ENCODE results near the gene FIS1. TPM values are rescaled to one million over a fixed set of nuclear protein-coding genes. Genes with fewer than 3 reads are reported as not detected.
"Not testable (repeated sequence)": the region's sequence is repeated elsewhere in the genome, so short reads cannot be mapped to it uniquely, and the experiment has no call there.

FIS1 gene
- total RNA-seq, 1 donor, result 186 TPM

DNA sequence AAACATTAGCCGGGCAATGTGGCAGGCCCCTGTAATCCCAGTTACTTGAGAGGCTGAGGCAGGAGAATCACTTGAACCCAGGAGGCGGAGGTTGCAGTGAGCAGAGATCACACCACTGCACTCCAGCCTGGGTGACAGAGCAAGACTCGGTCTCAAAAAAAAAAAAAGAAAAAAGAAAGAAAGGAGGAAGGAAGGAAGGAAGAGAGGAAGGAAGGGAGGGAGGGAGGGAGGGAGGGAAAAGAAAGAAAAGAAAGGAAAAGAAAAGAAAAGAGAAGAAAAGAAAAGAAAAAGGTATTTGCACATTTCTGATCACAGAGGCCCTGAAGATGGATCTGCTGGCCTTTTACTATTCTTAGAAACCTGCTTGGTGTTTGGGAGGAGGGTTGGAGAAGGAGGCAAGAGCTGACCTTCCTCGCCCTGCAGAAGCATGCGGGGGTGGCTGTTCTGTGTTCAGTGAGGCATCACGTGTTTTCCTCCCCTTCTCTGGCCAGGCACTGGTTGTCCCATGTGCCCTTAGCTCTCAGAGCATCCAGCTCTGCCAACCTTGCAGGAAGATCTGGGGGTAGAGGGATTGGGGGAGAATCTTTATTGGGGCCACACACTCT is 19.3 kb upstream of the FIS1 start:
- DNase-seq (ENCODE audit: low read depth in 2 of 3, low spot score in 2 of 3), result not testable (repeated sequence)

DNA sequence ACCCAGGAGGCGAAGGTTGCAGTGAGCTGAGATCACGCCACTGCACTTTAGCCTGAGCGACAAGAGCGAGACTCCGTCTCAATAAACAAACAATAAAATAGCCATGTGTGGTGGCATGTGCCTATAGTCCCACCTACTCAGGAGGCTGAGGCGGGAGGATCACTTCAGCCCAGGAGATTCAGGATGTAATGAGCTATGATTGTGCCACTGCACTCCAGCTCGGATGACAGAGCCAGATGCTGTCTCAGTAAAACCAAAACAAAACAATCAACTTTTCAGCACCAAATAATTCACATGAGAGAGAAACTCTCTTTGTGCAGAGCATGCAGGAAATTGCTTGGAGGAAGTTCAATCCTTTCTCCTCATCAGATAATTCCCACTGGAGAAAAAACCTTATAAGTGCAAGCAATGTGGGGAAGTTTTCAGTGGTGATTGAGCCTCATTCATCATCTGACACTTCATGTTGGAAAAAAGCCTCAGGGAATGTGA is 13.4 kb upstream of the FIS1 start:
- no peak for DNase-seq (ENCODE audit: low read depth in 2 of 3, low spot score in 2 of 3)

DNA sequence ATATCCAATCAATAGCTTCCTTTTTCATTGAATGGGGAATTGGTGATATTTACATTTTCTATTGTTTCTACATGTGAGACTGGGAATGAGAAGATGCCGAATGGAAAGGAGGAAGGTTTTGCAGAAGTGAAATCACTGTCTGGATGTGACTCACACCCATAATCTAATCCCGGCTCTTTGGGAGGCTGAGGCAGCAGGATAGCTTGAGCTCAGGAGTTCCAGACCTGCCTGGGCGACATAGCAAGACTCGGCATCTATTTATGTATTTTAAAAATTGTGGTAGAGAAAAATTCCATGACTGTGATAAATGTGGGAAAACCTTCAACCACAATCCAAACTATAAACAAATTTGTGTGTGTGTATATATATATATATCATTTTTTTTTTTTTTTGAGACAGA is 10.9 kb upstream of the FIS1 start:
- no peak for DNase-seq (ENCODE audit: low read depth in 2 of 3, low spot score in 2 of 3)

DNA sequence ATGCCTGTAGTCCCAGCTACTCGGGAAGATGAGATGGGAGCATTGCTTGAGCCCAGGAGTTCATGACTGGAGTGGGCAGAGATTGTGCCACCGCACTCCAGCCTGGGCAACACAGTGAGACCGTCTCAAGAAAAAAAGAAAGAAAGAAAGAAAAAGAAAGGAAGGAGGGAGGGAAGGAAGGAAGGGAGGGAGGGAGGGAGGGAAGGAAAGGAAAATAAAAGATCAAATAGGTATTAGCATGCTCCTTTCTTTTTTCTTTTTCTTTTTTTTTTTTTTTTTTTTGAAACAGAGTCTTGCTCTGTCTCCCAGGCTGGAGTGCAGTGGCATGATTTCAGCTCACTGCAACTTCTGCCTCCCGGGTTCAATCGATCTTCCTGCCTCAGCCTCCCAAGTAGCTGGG is 8.3 kb upstream of the FIS1 start:
- DNase-seq (ENCODE audit: low read depth in 2 of 3, low spot score in 2 of 3), result not testable (repeated sequence)

- DNase-seq (ENCODE audit: low read depth in 2 of 3, low spot score in 2 of 3), result peak; percentile 89 to 99 (median 99)
These were observed 7.2 kb upstream of the FIS1 start for GRCh38 chr7:101251871-101252659.

GRCh38 chr7:101250324-101250723 is 5.4 kb upstream of the FIS1 start:
- no peak for DNase-seq (ENCODE audit: low read depth in 2 of 3, low spot score in 2 of 3)

DNA sequence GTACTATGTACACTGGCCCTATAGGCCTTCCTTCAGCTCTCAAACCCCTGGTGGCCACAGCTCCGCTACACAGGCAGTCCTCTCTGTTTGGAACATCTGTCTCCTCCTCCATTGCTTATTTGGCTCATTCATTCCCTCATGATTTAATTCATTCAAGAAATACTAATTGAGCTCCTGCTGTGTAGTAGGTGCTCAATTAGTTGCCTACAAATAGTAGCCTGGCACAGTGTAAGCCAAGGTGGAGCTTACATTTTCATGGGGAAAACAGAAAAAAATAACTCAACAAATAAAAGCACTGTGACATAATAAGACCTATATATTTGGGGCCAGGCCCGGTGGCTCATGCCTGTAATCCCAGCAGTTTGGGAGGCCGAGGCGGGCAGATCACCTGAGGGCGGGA is 3.4 kb upstream of the FIS1 start:
- no peak for DNase-seq (ENCODE audit: low read depth in 2 of 3, low spot score in 2 of 3)

- DNase-seq (ENCODE audit: low read depth in 2 of 3, low spot score in 2 of 3), result no peak
These were observed 327 bp upstream of the FIS1 start for GRCh38 chr7:101245147-101245668.

- peak in 1 of 3 donors; percentile 83 for DNase-seq (ENCODE audit: low read depth in 2 of 3, low spot score in 2 of 3)
These were observed 1.1 kb downstream of the FIS1 start for GRCh38 chr7:101243646-101244374.

- DNase-seq (ENCODE audit: low read depth in 2 of 3, low spot score in 2 of 3), result peak in 1 of 3 donors; percentile 72
These were observed 3.2 kb downstream of the FIS1 start for GRCh38 chr7:101241443-101242349.

DNA sequence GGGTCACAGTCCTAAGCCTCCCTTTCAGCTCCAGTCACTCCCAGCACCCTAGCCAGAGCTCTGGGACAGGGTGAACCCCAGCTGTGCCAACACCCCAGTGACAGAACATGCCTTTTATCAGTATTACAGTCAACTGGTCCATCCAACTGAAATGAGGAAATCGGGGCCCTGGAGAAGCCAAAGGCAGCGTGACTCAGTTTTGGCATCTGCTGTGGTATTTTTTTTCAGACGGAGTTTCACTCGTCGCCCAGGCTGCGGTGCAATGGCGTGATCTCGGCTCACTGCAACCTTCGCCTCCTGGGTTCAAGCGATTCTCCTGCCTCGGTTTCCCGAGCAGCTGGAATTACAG is 3.9 kb downstream of the FIS1 start:
- no peak for DNase-seq (ENCODE audit: low read depth in 2 of 3, low spot score in 2 of 3)

GRCh38 chr7:101240226-101241014 is 4.5 kb downstream of the FIS1 start:
- DNase-seq (ENCODE audit: low read depth in 2 of 3, low spot score in 2 of 3), result no peak

DNA sequence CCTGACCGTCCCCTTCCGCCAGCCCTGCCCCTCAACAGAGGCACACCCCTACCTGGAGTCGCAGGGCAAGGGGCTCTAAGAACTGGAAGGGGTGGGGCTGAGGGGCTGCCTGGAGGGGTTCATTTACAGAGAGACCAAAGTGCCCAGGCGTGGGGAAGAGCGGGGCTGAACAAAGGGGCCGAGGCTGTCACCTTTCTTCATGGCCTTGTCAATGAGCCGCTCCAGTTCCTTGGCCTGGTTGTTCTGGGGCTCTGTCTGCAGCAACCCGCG is 5.0 kb downstream of the FIS1 start:
- DNase-seq (ENCODE audit: low read depth in 2 of 3, low spot score in 2 of 3), result no peak

DNA sequence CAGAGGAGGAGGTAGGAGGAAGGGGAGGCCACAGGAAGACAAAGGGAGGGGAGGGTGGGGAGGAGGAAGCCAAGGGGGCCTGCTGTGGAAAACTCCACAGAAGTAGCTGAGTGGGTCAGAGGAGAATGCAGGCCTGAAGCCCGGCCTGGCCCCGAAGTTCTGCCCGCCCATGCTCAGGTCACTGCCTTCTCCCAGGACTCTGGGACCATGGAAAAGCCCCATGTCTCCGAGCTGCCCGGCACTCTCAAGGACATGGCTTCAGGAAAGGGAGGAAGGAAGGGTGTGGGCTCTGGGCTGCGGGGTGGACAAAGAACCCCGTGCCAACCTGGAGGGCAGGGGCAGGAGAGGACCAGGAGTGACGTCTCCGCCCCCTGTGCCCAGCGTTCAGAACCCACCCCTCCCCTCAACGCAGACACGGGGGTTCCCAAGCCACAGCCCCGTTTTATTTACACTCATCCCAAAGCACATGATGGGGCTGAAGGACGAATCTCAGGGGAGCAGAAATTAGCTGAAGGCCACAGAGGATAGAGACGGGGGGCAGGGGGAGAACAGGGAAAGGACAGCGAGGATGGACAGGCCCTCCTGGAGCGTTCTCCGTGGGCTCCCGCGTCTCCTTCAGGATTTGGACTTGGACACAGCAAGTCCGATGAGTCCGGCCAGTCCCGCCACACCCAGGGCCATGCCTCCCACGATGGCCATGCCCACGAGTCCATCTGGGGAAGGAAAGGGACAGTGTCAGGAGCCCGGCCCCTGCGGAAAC is 5.5 kb downstream of the FIS1 start:
- DNase-seq (ENCODE audit: low read depth in 2 of 3, low spot score in 2 of 3), result no peak

DNA sequence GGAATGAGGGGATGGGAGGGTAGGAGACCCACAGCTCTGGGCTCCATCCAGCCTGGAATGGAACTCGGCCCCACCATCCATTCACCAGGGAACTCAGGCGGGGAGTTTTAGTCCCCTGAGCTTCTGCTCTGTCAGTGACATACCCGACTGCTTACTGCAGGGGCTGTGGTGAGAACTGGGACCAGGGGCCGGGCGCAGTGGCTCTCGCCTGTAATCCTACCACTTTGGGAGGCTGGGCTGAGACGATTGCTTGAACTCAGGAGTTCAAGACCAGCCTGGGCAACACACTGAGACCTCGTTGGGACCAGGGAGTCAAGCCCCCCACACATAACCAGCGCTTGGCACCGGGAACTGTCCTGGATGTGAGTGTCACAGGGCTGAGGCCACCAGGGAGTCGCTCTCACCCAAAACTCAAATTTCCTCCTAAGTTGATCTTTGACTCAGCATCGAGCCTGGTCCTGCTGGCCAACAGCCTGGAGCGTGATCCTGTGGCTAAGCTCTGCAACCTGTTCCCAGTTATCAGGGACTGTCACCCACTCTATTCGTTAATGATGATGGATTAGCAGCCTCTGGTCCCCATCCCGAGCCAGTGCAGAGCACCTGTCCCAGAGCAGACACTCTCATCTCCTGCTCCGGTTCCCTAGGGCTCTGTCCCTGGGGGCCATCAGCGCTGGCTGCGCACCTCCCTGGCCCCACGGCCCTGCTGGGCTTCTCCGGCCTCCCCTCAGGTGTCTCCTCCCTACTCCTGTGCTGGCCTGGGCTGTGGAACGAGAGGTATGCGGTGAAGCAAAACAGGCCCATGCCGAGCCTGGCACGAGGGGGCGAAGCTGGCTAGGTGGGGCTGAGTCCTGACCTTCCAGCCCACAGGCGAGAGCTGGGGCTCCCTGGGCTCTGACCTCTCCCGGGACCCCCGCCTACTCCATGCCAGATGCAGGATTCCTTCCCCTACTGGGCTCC is 6.4 kb downstream of the FIS1 start:
- no peak for DNase-seq (ENCODE audit: low read depth in 2 of 3, low spot score in 2 of 3)

- peak in 2 of 3 donors; percentile 83 to 88 for DNase-seq (ENCODE audit: low read depth in 2 of 3, low spot score in 2 of 3)
These were observed 7.4 kb downstream of the FIS1 start, which contains the start of gene CLDN15 for GRCh38 chr7:101237206-101238067. TSS of gene CLDN15 (minus strand) at chr7:101237802. CDS start at chr7:101237581, 221 bp downstream.

DNA sequence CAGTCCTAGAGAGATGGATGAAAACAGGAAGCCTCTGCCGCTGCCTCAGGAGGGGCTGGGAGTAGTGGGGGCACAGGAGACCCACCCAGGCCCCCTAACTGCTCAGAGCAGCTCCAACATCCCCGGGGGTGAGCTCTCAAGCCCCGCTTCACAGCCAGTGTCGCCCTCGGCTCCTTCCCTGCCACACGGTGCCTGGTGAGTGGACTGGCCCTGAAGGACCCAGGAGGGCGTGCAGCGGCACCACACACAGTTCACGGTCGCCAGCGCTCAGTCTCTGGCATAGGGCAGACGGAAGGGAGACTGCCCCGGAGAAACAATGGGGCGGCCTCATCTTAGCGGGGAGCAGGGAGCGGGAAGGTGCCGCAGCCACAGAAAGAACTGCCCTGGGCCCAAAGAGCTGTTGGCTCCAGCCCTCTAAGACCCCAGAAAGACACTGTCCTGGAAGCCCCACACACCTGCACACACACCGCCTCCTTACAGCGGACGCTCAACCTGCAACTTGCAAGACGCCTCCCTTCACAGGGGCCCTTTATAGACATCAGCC is 8.5 kb downstream of the FIS1 start:
- no peak for DNase-seq (ENCODE audit: low read depth in 2 of 3, low spot score in 2 of 3)

Measured in hematopoietic multipotent progenitor cell (in vitro differentiated cells).